HS-27A (cell line): ENCODE measurements around the gene DUSP8.
"Not testable (repeated sequence)": the region's sequence is repeated elsewhere in the genome, so short reads cannot be mapped to it uniquely, and the experiment has no call there.

Experiments used
- DNase-seq: peaks from one replicate; pipeline ENCODE4 v3.0.0-alpha.2; 2012; ENCODE audit warnings: low read depth, missing footprints

Gene DUSP8

GRCh38 chr11:1586699-1587098, 14.6 kb upstream of the DUSP8 start:
- no peak for DNase-seq

DNA sequence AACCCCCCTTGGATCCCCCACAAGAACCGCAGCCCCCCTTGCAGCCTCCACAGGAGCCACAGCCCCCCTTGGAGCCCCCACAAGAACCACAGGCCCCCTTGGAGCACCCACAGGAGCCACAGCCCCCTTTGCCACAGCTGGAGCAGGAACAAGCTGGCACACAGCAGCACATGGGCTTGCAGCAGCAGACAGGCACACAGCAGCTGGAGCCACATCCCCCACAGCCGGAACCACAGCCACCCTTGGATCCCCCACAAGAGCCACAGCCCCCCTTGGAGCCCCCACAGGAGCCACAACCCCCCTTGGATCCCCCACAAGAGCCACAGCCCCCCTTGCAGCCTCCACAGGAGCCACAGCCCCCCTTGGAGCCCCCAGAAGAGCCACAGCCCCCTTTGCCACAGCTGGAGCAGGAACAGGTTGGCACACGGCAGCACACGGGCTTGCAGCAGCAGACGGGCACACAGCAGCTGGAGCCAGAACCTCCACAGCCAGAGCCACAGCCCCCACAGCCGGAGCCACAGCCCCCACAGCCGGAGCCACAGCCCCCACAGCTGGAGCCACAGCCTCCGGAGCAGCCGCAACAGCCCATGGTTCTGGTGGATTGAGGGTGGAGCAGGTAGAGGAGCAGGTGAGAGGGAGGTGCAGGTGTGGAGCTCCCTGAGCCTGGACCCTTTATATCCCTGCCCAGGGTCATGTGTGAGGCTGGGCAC, 12.7 kb upstream of the DUSP8 start, which contains the start of gene KRTAP5-1:
Gene KRTAP5-1 (minus strand): TSS at position 623 of the 710 bp plus-strand sequence. CDS start 34 bp downstream, at position 589.
- DNase-seq: not testable (repeated sequence)

- DNase-seq: not testable (repeated sequence)
Measured at GRCh38 chr11:1582909-1583308, 10.8 kb upstream of the DUSP8 start.

GRCh38 chr11:1581976-1582375, 9.9 kb upstream of the DUSP8 start:
- no peak for DNase-seq

- no peak for DNase-seq
Measured at GRCh38 chr11:1576825-1577224, 4.8 kb upstream of the DUSP8 start.

DNA sequence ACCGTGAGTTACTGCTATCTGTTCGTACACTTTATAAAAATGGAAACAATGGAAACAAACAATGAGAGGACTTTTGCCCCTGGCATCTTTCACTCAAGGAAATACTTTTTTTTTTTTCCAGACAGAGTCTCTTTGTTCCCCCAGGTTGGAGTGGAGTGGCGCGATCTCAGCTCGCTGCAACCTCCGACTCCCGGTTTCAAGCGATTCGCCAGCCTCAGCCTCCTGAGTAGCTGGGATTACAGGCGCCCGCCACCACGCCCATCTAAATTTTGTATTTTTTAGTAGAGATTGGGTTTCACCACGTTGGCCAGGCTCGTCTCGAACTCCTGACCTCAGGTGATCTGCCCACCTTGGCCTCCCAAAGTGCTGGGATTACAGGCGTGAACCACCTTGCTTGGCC, 3.7 kb upstream of the DUSP8 start:
- DNase-seq: not testable (repeated sequence)

- DNase-seq: no peak
Measured at GRCh38 chr11:1574933-1575242, 2.8 kb upstream of the DUSP8 start.

GRCh38 chr11:1574238-1574932, 2.3 kb upstream of the DUSP8 start:
- no peak for DNase-seq

DNA sequence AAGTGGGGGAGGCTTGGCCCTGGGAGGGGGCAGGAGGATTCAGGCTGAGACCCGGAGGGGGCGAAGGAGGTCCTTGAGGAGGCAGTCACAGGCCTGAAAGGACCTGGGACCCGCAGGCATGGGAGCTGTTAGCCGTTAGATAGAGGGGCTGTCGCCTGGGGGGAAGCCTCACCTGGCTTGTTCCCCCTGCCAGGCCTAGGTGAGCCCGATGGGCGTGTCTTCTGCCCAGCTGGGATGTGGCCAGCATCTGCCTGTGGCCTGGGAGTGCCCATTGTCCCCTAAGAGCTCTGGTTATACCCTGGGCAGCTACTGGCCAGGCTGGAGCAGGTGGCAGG, 1.8 kb upstream of the DUSP8 start:
- DNase-seq: no peak

- no peak for DNase-seq
Measured at GRCh38 chr11:1573077-1573902, 1.2 kb upstream of the DUSP8 start.

DNA sequence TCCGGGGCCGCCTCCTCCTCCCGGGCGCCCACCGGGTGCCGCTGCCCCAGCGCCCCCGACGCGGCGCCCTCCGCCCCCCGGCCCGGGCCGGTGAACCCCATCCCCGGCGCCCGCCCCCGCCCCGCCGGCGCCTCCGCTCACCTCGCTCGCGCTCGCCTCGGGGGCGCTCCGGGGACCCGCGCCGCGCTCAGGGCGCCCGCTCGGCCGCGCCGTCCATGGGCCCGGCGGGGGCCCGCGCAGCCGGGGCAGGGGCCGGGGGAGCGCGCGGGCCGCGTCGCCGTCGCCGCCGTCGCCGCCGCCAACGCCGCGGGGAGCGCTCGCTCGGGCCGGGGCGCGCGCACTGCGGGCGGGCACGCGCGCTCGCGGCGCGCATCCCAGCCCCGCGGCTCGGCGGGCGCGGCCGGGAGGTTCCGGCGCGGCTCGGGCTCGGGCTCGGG, 293 bp downstream of the DUSP8 start:
- DNase-seq: no peak

DNA sequence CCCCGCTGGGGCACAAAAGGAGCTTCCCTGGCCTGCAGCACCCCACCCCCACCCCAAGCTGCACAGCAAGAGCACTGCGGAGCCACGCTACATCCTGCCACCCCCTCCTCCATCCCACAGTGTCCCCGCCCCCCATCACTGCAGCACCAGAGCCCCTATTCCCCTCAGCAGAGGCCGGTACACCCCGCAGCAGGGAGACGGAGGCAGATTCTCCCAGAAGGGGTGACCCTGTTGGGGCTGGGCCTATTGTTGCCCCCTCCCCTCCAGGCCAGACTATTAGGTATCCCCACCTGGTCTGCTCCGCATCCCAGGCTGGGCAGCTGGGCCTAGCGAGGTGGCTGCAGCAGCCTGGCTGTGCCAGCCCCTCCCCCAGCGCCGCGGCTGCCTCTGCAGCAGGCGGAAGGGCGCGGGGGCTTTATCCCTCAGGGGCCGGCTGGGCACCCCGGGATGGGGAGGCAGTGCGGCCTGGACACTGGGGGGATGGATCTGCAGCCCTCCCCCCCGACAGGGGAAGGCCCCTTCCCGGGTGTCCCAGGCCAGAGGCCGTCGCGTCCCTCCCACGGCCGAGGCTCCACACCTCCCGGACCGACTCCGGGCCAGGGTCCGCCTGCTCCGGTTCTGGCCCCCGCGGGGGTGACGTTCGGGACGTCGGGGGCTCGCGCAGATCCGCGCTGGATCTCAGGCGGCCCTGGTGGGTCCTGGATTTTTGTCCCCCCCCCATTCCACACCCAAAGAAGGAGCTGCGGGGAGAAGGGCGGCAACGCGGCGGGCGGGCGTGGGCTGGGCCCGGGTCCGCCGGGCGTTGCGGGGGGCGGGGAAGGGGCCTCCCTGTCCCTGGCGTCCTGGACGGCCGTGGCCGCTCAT, 943 bp downstream of the DUSP8 start:
- DNase-seq: no peak

DNA sequence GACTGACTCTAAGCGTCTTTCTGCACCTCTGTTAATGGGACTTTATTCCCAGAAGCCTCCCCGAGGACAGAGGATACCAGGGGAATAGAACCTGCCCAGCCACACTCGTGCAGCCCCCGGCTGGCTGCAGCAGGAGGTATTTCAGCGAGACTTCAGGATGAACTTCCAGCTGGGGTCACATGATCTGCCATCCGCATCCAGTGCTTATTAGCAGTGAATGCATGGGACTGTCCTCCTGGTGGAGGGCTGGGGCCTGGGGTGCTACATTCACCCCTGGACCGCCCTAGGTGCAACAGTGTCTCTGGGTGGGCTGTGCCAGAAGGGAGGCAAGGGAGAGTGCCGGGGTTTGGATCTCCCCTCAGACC, 1.6 kb downstream of the DUSP8 start:
- DNase-seq: no peak

GRCh38 chr11:1570001-1570453, 2.0 kb downstream of the DUSP8 start:
- DNase-seq: no peak

DNA sequence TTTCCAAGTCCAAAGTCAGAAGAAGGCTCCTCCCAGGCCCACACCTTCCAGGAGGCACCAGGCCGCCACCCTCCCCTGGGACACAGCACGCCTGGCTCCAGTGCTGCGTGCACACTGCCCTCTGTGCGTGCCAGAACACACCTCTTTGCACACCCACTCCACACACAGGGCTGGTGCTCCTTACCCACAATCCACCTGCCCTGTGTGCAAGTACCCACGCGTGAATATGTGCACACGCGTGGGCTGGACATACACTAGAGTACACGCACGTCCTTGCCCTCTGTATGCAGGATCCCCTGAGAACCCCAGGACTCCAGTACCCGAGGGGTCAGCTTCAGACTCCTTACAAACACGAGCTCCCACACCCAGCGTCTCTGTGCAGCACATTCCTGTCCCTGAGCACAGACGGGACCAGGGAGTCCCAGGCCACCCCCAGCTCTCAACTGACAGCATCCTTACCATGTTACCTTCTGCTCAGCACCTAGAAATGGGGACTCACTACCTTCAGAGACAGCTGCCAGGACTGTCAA, 2.8 kb downstream of the DUSP8 start:
- DNase-seq: no peak

DNA sequence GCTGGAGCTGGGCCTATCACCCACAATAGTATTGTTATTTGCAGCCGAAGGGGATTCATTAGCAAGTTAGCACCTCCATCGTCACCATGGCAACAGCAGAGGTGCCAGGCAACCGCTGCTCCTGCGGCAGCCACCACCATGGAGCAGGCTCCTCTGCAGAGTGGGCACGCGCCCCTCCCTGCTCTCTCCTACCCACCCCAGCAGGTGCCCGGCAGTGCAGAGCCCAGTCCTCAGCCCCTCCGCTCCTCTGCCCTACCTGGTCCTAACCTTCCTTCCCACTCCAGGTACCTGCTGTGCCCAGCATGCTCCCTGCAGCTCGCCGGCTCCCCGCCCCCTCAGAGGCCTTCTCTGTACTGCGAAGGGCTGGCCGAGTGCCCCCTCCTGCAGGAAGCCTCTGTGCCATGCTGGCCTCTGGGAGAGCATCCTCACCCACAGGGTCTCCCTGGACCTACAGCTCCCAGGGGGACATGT, 3.6 kb downstream of the DUSP8 start:
- no peak for DNase-seq

- DNase-seq: no peak
Measured at GRCh38 chr11:1567721-1568100, 4.4 kb downstream of the DUSP8 start.

DNA sequence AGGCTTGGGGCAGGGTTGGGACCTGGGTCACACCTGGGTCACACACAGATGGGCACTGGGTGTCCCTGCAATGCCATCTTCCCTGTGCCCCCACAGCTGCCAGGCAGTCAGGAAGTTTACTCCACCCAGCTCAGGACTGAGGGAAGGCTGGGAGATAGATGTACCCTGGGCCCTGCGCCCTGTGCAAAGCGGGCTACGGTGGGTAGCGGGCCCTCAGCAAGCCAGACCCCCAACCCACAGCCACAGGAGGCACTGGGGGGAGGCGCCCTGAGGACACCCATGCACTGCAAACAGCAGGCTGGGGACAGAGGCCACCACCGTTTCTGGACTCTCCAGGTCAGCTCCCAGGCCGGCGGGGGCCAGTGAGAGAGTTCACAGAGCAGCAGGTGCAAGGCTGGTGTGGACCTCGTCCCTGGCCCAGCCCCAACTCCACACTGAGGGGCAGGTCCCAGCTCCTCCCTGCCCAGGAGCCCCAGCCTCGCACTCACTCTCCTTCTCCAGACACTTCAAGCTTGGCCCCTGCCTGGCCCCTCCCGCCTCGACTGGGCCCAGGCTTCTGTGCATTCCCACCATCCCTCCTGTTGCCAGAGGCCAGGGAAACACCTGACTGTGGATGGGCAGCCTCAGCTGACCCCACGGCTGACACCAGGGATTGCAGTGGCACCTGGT, 4.9 kb downstream of the DUSP8 start:
- no peak for DNase-seq

- no peak for DNase-seq
Measured at GRCh38 chr11:1566381-1567051, 5.6 kb downstream of the DUSP8 start.

- no peak for DNase-seq
Measured at GRCh38 chr11:1565904-1566247, 6.2 kb downstream of the DUSP8 start.
